TTC549 (cell line): ENCODE measurements around the gene BRINP3.
"Not testable (repeated sequence)": the region's sequence is repeated elsewhere in the genome, so short reads cannot be mapped to it uniquely, and the experiment has no call there.

ENCODE experiments used
- FAIRE-seq: peaks from 2 replicates; lab custom pipeline; 2012; peaks lifted over from hg19 to GRCh38; lab: Jason Lieb, UNC

Gene BRINP3

DNA sequence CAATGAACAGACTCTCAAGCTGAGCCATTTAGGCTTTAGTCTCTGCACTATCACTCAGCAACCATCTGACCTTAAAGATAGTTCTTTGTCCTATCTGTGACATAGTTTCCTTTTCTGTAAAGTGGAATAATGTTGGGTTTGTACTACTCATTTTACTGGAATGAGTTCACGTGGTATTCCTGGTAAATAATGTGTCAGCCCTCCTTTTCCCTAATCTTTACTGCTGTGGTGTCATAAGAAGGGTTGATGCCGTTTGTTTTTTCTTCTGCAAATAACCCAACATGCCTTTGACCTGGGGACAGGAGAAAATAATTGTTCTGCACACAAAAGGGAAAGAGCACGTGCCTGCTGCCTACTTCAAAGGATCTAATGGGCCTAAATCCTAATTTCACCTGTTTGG, 297.8 kb downstream of the BRINP3 start:
- FAIRE-seq = no peak

DNA sequence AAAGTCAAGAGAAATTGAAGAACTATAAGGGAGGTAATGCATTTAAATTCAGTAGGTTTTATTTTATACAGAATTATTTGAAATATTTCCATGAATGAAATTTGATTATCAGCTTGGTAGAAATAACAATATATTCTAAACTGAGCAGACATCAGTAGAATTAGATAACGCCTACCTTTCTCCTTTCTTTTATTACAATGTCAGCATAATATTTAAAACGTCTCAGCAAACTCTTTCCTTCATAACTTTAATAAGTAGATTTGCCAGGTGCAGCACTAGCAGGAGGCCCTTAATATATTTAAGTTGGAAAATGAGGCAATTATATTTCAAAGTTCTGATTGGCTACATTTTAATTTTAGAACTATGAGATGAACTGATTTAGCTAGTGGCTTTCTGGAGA, 298.8 kb downstream of the BRINP3 start:
- no peak for FAIRE-seq

- peak; percentile 5 for FAIRE-seq
Observed at GRCh38 chr1:190177555-190177954, 300.1 kb downstream of the BRINP3 start.

DNA sequence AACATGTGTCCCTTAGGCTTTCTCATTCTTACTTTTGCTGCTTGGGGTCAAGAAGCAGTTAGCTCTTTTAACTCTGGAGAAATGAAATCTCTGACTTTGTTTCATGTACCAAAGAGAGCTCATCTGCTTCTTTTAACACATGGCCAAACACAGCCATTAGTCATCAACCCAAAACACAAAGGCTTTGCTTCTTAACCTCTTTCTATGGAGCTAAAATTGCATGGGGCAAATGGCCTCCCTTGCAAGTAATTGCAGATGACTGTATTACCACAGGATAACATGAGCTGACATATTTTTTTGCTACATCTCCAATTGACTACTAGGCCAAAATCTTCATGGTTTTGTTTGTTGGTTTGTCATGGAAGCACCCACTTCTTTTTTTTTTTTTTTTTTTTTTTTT, 300.9 kb downstream of the BRINP3 start:
- FAIRE-seq = no peak

DNA sequence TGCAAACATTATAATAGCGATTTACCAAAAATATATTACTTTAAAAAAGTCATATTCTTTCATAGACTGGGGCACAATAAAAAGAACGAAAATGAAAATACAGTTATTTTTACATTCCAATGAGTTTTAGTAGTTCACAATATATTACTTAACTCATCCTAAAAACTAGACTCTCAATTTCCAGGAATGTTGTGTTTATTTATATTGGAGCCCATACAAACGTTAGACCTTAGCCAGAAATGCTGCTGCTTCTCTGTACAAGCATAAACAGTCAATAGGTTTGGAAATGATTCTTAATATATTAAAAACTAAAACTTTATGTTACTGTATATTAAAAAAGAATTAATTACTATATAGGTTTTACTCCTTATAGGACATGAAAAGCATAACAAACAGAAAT, 302.3 kb downstream of the BRINP3 start:
- FAIRE-seq = peak; percentile 47

DNA sequence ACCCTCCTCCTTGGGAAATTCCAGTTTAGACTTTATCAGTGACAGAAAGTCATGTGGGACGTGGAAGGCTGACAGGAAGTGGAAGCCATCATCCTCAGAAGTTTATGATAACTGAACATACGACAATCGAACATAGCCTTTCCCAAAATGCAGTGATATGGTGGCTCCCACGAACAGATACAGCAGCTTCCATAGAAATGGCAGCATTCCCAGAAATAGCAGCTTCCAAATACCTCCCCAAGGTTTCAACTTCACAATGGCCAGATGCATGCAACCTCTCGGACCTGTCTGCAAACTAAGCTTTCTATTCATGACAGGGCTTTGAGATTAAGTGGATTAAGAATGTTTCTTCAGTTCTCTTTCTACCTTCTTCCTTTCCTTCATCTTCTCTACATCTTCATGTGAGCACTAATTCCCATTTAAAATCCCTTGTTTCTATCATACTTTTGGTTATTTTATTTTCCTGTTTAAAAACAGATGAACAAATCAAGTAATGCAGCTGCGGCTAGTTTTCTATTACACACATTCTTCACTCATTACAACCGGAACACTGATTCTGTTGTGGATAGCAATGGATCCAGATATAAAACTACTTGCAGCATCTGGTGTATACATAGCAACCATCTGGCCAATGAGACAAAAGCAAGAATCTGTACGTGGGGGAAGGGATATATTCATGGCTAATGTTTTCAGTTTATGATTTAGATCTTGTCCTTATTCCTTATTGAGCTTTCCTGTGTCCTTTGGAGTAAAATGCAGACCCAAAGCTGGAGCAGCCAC, 304.8 kb downstream of the BRINP3 start:
- FAIRE-seq = no peak

- peak; percentile 22 for FAIRE-seq
Observed at GRCh38 chr1:190170321-190170720, 307.3 kb downstream of the BRINP3 start.

DNA sequence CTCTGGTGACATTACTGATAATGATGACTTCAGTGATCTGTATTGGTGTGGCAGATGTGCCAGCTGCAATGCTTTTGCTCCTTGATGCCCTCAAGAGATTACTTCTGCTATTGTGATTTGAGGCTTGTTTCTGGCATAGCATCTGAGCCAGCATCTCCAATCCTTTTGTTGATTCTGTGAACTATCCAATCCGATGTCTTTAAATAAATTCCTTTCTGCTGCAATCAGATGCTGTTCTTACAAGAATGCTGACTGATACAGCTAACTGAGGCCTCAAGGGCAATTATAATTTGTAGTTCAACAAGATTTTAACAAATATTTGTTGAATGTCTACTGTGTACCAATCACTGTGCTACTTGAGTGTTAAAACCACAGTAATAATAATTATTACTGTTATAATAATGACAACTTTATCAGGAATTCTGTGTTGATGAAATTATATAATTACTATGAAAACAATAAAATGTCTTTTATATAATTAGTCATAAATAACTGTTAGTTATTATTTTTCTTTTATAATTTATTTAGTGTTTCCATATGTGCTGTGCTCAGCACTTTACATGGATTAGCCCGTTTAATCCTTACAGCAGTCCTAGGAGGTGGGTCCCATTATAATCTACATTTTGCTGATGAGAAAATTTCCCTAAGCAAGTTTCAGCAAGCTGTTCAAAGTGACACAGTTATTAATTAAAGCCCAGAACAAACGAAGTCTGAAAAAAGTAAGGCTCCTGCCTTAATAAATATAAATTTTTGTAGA, 308.2 kb downstream of the BRINP3 start:
- FAIRE-seq = peak; percentile 56

GRCh38 chr1:190168893-190169280, 308.8 kb downstream of the BRINP3 start:
- no peak for FAIRE-seq

GRCh38 chr1:190168116-190168892, 309.4 kb downstream of the BRINP3 start:
- FAIRE-seq = peak; percentile 11

DNA sequence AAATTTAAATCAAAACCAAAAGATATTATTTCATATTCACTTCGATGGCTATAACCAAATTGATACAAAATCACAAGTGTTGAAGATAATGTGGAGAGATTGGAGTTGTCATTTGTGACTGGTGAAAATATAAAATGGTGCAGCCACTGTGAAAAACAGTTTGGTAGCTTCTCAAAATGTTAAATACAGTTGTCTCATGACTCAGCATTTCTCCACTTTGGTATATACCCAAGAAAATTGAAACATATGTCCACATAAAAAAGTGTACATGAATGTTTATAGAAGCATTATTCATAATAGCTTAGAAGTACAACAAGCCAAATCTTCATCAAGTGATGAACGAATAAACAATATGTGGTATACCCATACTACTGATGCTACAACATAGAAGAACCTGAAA, 318.5 kb downstream of the BRINP3 start:
- FAIRE-seq = peak; percentile 56

DNA sequence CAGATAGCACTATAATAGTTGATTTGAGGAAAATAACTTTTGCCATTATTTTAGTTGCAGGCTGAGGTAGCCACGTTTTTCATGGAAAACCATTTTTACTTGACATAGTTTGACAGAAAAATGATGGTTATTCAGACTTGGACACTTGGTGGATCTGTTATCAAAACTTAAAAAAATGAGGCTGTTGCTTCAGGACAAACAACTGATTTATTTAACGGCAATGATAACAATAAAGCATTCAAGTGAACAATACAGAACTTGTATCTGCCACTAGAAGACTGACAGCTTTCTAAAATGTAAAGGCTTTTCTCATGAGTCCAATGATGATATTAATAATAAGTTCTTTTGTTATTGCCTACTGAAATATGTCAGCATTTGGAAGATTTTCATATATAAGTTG, 322.9 kb downstream of the BRINP3 start:
- no peak for FAIRE-seq

- FAIRE-seq = no peak
Observed at GRCh38 chr1:190147616-190148015, 330.0 kb downstream of the BRINP3 start.

DNA sequence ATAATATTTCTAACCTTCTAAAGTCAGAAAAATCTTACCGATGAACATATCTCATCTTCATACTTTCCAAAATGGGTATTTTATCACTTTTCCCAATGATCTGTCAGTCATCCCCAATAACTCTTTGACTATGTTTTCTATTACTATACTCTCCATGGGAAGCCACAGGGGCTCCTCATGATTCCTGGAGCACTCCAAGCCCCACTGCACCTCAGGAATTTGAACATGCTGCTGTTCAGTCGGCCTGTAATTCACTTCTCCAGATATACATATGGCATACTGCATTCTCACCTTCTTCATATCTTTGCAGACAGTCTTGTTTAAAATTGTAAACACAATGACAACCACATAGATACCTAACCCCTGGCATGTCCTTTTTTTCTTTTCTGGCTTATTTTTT, 333.0 kb downstream of the BRINP3 start:
- no peak for FAIRE-seq

DNA sequence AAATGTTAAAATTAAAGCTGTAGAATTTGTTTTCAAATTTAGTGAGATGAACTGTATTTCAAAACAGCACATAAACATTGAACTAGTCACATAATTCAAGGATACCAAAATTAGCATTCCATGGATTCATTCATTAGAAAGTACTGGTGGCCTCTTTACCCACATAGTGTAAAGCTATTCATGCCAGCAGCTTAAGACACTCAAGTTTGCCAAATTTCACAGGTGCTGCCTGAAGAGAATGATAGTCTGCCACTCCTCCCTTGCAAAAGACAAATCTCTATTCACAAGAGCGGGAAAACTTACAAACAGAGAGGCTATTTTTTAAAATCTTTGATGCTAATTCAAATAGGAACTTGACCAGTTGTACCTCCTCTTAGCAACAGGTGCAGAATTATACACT, 337.0 kb downstream of the BRINP3 start:
- FAIRE-seq = no peak

GRCh38 chr1:190138702-190139101, 339.0 kb downstream of the BRINP3 start:
- no peak for FAIRE-seq

DNA sequence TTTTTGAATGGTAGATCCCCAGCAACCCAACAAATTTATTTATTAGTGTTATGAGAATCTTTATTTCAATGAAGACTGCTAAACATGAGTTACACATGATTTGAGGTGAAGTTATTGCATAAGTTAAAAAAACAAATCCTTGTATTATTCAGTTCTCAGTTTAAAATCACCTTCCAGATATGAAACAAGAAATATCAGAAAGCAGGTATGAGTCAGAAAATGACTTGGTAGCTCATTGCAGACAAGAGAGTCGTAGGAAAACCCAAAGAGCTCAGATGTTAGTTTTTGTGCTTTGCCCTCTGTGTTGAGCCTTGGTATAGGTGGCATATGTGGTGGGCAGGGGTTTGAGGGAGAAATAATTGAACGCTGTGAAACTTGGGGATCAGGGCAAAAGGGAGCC, 339.4 kb downstream of the BRINP3 start:
- FAIRE-seq = no peak

DNA sequence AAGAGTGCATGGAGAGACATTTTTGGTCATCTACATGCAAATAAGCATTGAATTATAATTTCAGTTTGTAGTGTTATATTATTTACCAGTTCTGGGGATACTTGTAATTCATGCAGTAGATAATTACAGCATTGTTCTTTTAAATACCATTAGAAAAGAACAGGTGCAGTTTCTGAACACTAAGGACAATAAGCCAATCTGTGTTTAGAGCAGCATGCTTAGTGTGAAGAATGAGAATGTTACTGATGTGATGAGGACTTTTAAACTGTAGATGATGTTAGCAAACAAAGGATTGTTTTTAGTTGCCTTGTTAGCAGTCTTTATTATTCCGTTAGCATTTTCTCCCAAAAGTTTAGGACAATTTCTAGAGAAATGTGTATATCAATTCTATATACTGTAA, 348.3 kb downstream of the BRINP3 start:
- FAIRE-seq = no peak

DNA sequence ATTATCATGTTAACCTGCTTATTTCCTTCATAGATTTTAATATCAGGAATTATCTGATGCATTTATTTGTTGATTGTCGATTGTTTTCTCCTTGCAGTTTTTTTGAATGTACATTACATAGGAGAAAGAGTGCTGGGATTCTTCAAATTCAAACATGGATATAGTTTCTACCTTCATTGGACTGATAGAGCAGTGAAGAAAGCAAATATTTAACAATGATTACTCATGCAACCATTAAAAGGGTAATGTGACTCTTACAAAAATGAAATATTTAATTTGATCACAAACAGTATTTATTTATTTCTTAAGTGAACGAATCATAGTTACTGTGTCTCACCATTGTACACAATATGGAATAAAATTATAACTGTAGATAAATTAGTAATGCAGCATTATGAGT, 350.9 kb downstream of the BRINP3 start:
- FAIRE-seq = no peak

DNA sequence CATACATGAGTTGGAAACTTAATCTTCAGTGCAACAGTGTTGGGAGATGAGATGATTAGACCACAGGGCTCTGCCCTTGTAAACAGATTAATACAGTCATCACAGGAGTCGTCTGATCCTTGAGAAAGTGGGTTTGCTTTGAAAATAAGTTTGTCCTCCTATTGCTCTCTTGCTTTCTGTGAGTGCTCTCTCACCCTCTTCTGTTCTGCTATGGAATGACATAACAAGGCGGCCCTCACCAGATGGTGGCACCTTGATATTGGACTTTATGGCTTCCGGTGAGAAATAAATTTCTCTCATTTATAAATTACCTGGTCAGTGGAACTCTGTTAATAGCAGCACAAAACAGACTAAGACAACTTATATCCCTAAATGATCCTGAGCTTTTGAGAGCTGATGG, 353.6 kb downstream of the BRINP3 start:
- FAIRE-seq = no peak

GRCh38 chr1:190120564-190120963, 357.1 kb downstream of the BRINP3 start:
- FAIRE-seq = not testable (repeated sequence)

DNA sequence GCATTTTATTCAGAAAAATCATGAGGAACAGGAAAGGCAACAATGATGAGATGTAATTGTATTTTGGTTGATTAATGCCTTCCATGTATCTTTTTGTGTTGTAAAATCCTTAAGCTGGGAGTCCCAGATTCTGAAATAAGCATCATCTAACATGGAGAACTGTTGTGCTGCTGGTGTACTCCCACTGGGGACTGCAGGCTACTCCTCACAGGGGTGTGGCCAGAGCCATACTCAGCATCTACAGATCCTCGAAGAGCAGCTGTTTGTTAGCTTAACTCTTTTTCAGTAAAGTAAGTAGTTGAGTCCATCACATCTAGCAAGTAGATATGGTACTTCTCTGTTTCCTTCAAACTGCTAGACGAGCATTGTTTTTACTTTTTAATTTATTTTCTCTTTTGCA, 358.0 kb downstream of the BRINP3 start:
- no peak for FAIRE-seq

- FAIRE-seq = no peak
Observed at GRCh38 chr1:190116921-190117320, 360.7 kb downstream of the BRINP3 start.
